Measurements from ENCODE around the gene ADK.
"Not testable (repeated sequence)": the region's sequence is repeated elsewhere in the genome, so short reads cannot be mapped to it uniquely, and the experiment has no call there.

Gene ADK

DNA sequence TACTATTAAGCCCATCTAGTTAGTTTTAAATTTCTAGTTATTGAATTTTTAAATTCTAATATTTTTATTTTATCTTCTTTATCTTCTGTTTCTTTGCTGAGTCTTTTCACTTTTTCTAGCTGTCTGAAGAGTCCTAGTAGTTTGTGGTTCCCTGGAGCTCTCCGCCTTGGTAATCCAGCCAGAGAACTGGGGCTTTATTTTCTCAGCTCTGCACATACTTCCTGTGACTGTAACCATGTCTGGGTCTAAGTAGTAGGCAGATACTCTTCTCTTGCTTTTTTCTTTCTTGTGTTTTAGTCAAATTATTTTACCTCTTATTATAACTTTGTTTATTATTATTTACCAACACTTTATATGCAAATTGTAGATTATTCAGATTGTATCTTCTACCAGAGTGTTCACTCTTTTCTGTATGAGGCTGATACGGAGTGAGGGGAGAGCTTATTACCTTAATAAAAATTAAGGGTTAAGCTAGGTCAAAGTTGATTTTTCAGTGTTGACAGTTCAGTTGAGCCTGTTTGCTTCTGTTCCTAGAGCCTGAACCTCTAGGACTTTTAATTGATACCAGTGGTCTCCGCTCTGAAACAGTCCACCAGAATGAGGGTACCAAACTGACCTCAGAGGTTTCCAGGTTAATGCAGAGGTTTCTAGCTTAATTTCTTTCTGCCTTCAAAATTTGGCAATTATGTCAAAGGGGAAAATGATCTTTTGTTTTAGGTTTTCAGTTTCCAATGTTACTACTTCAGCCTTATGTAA is 155.4 kb downstream of the ADK start:
- no peak for DNase-seq

DNA sequence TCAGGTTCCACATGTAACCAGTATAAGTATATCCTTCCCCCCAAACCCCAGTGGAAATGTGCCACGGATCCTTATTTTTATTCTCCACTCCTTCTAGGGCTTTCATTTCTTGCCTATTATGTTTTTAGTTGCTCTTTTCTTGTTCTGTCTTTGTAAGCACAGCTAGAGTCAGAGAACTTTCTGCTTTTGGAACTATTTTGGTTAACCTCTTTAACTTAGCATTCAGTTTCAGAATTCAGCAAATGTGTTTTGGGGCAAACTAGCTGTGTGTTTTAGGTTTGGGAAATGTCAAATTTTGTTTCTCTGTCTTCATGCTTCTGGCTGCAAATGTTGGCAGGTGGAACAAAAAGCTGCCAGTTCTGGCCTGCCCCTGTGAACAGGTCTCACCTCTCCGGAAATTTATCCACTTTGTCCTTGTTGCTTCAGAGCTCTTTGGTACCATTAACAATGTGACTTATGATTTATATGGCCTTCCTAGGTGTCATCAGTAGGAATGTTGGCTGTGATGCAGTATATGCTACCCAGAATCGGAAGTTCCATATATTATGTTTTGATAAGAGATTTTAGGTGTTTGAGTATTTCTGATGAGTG is 156.1 kb downstream of the ADK start:
- no peak for DNase-seq

DNA sequence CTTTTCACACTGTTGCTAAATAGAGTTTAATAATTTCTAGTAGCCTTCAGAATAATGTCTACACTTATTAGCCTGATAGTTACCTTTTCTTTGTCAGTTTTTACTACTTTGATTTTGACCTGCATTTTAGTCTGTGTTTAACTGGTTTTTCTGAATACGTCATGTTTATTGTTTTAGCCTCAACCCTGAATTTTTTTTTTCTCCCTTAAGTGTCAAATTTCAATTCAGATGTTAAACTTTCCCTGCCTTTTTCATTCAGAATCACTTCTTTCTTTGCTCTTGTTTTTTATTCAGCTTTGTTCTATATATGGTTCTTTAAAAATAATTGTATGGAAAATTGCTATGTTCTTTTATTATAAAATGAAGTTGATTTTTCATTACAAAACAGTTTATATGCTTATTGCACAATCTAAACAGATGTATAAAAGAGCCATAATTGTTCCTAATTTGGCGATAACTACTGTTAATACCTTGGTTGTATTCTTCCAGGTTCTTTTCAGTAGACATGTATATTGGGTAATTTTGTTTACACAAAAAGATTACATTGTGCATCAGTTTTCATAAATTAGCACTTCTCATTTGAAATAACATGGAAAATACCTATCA is 159.7 kb downstream of the ADK start:
- DNase-seq: no peak

DNA sequence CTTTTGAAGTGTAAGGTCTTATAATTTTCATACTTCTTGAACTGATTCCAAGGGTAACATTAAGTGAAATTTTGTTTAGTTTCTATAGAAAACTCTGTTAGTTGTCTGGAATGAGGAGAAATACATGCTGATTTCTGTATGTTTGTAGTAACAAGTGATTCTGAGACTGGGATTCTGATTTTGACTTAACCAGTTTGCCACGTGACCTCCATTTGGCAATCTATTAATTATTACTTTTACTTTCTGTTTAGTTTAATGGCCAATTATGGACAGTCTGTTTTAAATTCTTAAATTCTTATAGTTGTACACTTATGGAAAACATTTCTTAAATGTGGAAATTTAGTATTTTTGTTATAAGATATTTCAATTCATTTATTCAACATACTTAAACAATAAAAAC is 163.1 kb downstream of the ADK start:
- no peak for DNase-seq

DNA sequence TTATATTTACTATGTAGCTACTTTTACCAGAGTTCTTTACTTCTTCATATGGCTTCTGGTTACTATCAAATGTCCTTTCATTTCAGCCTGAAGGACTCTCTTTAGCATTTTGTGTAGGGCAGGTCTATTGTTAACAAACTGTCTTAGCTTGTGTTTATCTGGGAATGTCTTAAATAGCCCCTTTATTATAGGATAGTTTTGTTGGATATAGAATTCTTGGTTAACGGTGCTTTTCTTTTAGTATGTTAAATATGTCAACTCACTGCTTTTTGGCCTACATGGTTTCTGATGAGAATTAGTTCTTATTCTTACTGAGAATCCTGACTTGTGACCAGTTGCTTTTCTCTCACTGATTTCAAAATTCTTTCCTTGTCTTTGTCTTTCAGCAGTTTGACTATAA is 169.0 kb downstream of the ADK start:
- DNase-seq: no peak

DNA sequence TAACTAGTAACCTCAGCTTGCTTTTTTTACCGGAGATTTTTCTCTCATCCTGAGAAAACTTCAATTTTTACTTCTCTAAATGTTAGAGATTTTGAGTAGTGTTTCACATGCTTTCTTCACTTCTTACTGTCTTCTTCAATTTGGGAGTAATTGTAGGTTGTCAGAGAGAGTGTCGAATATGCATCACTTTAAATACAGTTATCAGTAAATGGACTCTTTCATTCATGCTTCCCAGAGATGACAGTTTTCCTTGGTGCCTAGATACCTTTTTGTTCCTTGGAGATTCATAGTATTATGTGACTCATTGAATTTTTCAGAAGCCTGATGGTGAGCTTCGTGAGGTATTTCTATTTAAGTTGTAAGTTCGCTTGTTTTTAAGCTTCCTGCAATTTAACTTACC is 169.7 kb downstream of the ADK start:
- DNase-seq: no peak

DNA sequence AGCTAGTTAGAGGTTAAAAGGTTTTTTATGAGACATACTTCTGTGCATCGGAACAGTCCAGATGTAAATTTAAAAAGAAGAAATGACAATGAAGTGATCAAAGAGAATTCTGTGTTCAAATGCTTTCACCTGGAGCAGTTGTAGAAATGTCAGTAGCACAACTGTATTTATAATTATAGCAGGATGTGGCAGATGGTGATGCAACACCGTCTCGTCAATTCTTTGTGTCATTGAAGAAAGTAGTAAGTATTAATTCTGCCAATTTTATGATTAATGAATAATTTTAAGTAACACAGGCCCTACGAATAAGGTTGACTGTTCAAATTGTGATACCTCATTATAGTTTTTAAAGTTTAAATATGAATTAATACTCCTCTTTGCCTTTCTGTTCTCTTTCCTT is 171.1 kb downstream of the ADK start:
- DNase-seq: no peak

DNA sequence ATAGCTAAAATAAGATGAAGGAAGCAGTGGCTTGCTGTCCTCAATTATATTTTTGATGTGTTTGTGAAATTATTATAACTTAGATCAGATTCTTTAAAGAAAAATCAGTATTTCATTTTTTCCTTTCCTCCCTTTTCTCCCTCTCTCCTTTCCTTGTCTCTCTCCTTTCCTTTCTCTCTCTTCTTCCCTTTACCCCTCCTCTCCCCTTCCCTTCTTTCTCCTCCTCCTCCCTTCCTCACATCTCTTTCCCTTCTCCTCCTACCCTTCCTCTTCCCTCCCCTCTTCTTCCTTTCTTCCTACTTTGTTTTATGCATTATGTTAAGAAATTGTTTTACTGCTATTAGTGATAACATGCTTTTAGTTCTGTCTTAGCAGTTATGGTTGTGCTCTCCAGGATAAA is 171.5 kb downstream of the ADK start:
- DNase-seq: no peak

DNA sequence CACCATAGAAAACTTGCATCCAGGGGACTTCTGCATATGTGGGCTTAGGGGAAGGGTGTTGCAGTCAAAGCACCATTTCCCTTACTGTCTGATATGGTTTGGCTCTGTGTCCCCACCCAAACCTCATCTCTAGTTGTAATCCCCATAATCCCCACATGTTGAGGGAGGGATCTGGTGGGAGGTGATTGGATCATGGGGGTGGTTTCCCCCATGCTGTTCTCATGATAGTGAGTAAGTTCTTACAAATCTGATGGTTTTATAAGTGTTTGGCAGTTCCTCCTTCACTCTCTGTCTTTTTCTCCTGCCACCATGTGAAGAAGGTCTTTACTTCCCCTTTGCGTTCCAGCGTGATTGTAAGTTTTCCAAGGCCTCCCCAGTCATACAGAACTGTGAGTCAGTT is 177.4 kb downstream of the ADK start:
- DNase-seq: no peak

DNA sequence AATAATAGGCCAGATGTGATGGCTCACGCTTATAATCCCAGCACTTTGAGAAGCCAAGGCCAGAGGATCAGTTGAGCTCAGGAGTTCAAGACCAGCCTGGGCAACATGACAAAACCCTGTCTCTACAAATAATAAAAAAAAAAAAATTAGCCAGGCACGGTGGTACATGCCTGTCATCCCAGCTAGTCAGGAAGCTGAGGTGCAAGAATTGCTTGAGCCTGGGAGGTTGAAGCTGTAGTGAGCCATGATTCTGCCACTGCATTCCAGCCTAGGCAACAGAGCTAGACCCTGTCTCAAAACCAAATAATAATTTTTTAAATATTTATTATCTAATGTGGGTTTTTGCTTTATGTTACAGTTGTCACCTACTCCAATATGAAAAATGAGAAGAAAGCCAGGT is 178.9 kb downstream of the ADK start:
- DNase-seq: peak; percentile 71

DNA sequence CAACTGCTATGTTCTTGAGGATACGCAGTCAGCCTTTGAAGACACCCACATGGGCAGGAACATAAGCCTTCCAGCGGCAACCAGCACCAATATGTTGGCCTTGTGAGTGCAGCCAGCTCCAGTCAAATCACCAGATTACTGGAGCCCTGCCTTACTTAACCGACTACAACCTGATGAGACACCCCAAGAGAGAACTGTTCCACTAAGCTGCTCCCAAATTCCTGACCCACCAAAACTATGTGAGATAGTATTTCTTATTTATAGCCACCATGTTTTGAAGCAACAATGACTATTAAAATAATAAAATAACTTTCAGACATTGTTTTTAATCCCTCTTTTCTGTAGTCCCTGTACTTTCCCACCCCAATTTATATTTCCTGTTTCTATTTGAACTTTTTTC is 179.6 kb downstream of the ADK start:
- DNase-seq: peak; percentile 28

DNA sequence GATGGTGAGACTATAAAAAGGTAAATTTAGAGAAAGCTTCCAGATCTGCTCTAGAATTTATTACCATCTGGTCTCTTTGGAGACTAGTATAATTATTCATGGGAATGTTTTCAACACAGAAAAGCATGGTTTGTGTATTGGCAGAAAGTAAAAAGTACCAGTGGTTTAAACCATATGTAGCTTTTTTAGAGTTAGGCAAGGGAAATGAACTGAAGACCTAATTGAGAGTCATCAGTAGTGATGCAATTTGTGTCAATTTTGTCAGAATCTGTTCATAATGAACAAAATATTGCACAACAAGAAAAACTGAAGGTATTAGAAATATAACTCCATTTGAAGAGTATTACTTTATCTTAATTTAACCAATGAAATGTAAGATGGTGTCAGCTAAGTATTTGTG is 181.4 kb downstream of the ADK start:
- peak; percentile 81 for DNase-seq

DNA sequence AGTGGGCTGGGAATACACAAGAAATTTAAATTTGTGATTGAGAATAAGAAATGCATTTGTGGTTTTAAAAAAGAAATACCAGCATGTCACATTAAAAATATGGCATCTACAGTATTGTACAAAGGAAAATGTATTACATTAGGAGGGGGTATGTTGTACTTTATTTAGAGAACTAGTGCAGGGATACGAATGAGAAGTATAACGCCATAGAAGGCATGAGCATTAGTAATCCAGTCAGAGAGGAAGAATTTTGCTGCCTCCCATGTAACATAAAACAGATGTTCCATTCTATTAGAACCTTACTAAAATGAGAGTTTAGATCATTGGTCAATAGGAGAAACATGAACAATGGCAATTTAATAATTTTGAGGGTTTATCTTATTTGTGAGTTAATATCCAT is 182.2 kb downstream of the ADK start:
- DNase-seq: peak; percentile 93

DNA sequence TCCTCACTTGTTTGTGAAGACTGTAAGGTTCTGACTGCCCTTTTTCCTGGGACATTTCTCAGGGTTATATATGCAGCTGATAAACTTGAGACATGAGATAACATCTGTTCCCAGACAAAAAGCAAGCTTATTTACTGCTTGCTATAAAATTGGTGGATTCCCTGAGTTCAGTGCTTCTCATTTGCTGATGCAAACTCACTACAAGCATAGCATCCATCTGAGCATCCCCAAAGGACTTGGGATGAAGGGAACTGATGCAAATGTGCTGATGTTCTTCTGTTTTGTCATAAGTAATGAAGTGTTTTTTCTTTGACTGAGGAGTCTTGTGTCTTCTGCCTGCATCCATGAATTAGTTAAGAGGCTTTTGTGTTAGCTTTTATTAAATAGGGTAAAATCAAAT is 183.2 kb downstream of the ADK start:
- no peak for DNase-seq

DNA sequence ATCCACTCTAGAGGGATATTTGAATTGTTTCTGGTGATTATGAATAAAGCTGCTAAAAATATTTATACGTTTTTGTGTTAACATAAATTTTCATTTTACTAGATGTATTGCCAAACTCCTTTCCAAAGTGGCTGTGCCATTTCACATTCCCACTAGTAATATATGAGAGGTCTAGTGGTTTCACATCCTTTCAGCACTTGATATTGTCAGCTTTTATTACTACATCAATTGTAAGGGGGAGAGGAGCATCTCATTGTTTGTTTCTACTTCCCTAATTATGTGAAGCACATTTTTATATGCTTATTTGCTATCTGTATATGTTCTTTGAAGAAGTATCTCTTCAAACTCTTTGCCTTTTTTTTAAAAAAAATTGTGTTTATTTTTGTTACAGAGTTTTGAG is 184.5 kb downstream of the ADK start:
- peak; percentile 27 for DNase-seq

DNA sequence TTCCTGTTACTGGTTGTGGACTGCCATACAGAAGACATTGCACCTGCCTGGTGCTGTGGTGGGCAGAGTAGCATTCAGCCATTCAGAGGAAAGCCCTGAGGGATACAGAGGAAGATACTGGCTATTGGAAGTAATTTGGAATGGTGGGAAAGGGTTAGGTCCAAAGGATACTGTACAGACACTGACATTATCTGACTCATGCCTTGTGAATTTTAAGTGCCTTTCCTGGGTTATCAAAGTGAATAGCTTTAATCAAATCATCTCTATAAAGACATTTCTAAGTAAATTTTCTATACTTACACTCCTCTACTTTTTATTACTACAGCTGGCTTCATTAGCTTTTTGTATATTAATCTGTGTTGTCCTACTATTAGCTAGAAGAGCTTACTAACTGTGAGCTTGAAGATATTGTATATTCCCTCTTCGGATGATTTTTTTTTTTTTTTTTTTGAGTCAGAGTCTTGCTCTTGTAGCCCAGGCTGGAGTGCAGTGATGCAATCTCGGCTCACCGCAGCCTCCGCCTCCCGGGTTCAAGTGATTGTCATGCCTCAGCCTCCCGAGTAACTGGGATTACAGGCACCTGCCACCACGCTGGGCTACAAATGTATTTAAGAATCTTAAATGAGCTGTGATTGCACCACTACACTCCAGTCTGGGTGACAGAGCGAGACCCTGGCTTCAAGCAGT is 186.5 kb downstream of the ADK start:
- no peak for DNase-seq

DNA sequence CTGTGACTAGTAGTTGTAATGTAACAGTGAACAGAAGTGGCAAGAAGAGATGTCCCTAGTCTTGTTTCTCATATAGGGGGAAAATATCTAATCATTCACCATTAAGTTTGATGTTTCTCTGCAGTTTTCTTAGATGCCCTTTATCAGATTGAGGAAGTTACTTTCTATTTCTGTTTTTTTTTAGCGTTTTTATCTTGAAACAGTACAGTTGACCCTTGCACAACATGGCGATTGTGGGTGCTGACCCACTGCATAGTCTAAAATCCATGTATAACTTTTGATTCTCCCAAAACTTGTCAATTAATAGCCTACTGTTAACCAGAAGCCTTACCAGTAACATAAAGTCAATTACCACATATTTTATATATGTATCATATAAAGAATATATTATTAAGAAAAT is 192.0 kb downstream of the ADK start:
- no peak for DNase-seq

DNA sequence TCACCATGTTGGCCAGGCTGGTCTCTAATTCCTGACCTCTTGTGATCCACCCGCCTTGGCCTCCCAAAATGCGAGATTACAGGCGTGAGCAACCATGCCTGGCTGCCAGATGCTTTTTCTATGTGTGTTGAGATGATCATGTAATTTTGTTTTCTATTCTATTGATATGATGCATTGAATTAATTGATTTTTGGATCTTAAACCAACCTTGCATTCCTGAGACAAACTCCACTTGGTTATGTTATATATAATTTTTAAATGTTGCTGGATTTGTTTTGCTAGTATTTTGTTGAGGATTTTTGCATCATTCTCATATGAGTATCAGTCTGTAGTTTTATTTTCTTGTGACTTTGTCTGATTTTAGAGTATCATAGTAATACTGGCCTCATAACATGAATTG is 192.8 kb downstream of the ADK start:
- no peak for DNase-seq

DNA sequence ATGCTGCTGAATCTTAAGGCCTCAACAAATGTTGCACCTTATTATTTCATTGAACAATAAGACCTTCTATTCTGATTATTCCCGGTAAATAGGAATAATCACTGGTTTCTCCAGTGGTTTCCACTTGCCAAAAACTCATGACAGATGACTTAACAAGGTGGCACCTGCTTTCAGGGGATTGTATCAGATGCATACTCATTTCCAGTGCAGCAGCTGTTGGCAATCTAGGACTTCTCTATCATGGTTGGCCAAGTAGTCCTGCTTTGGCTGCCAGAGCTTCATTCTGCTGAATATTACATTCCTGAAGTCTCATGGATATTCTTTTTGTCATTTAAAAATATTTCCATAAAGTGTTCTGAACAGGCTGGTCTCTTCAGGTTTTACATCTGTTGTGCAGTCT is 193.3 kb downstream of the ADK start:
- DNase-seq: no peak

DNA sequence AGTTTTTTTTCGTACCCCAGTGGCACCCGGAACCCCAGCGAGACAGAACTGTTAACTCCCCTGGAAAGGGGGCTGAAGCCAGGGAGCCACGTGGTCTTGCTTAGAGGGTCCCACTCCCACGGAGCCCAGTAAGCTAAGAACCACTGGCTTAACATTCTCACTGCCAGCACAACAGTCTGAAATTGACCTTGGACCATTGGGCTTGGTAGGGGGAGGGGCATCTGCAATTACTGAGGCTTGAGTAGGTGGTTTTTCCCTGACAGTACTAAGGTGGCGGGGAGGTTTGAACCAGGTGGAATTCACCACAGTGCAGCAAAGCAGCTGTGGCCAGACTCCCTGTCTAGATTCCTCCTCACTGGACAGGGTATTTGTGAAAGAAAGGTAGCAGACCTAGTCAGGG is 196.5 kb downstream of the ADK start:
- DNase-seq: no peak

DNA sequence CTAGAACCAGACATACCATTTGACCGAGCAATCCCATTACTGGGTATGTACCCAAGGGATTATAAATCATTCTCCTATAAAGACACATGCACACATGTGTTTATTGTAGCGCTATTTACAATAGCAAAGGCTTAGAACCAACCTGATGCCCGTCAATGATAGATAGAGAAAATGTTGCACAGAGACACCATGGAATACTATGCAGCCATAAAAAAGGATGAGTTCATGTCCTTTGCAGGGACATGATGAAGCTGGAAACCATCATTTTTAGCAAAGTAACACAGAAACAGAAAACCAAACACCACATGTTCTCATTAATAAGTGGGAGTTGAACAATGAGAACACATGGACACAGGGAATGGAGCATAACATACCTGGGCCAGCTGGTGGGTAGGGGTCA is 202.0 kb downstream of the ADK start:
- DNase-seq: not testable (repeated sequence)

DNA sequence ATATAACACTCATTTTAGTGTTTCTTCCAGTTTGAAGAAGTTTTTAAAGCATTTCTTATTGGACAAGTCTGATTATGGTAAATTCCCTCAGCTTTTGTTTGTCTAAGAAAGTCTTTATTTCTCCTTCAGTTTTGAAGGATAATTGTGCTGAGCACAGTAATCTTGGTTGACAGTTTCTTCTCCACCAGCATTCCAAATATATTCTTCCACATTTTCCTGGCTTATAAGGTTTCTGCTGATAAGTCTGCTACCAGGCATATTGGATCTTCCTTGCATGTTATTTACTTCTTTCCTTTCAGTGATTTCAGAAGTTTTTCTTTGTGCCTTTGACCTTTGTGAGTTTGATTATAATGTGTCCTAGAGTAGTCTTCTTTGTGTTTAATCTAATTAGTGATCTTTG is 210.7 kb downstream of the ADK start:
- DNase-seq: no peak

DNA sequence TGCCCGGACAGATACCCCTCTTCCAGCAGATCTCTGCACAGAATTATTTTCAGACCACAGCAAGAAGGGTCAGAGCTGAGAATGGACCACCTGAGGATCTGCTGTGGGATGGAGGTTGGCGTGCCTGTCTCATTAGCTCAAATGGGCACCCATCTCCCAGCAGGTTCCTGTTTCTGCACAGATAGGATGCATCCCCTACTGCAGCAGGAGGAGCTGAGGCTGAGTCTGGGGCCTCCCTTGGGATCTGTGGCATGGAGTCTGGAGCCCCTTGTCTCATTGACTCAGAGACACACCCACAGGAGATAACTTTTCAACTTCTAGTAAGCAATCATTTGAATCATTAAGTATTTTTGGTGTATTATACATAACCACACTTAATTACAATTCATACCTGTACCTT is 212.7 kb downstream of the ADK start:
- DNase-seq: no peak

DNA sequence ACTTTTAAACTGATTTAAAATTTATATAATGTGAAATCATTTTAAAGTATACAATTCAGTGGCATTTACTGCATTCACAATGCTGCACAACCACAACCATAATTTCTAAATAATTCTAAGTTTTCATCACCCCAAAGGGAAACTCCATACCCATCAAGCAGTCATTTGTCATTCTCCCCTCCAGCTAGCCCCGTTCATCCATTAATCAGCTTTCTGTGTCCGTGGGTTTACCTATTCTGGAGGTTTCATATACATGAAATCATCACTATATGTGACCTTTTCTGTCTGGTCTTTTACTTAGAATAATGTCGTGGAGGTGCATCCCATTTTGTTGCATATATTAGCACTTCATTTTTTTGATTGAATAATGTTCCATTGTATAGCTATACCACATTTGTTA is 214.1 kb downstream of the ADK start:
- no peak for DNase-seq

Measured in fibroblast of skin of right quadriceps (primary cell).